Thymus (tissue), 14 donors: ENCODE results near the gene ZNF92. TPM values are rescaled to one million over a fixed set of nuclear protein-coding genes. Genes with fewer than 3 reads are reported as not detected.
"Not testable (repeated sequence)": the region's sequence is repeated elsewhere in the genome, so short reads cannot be mapped to it uniquely, and the experiment has no call there.

Source experiments
- DNase-seq, 9 donors: peaks; one replicate each; pipeline ENCODE4 v3.0.0-alpha.2; 2013; ENCODE audit warnings: low spot score in 9 of 9, low read depth in 6 of 9, missing footprints in 1 of 9
- H3K27ac ChIP-seq, 2 donors: one replicate each; pipeline ENCODE4 v1.5.1; 2013; ENCODE audit warnings: control low read depth in 1 of 2, low read depth in 1 of 2, low read length in 1 of 2, mild to moderate bottlenecking in 1 of 2, moderate library complexity in 1 of 2
- H3K27me3 ChIP-seq, 2 donors: one replicate each; pipeline ENCODE4 v1.5.1; 2013; ENCODE audit warnings: low read length in 1 of 2; ENCODE audit not compliant: control insufficient read depth in 2 of 2, insufficient read depth in 1 of 2
- H3K36me3 ChIP-seq, 2 donors: one replicate each; pipeline ENCODE4 v1.5.1; 2013; ENCODE audit warnings: low read length in 1 of 2, mild to moderate bottlenecking in 1 of 2, moderate library complexity in 1 of 2; ENCODE audit not compliant: control insufficient read depth in 2 of 2, insufficient read depth in 2 of 2
- H3K4me1 ChIP-seq, 2 donors: one replicate each; pipeline ENCODE4 v1.5.1; 2013; ENCODE audit warnings: low read length in 2 of 2; ENCODE audit not compliant: control insufficient read depth in 2 of 2, insufficient read depth in 2 of 2
- H3K4me3 ChIP-seq, 2 donors: one replicate each; pipeline ENCODE4 v1.5.1; 2013; ENCODE audit warnings: low read length in 2 of 2, control low read depth in 1 of 2, mild to moderate bottlenecking in 1 of 2
- H3K9me3 ChIP-seq, 2 donors: one replicate each; pipeline ENCODE4 v1.5.1; 2013; ENCODE audit warnings: low read length in 1 of 2, mild to moderate bottlenecking in 1 of 2; ENCODE audit not compliant: control insufficient read depth in 2 of 2, insufficient read depth in 1 of 2
- WGBS: extraction: QIAGEN DNeasy Blood & Tissue Kit; methylation state at CpG from one replicate; pipeline ENCODE4 v1.1.7; 2013; 5-methylcytosine and 5-hydroxymethylcytosine counted together
- long read RNA-seq, 10 donors: transcript quantifications; one replicate each; lab custom pipeline, GENCODE V29; 2026
- polyA plus RNA-seq: library from polyadenylated mRNA; stranded (reverse); fragments of 200-250 nt; gene quantifications from one replicate; pipeline ENCODE4 v1.2.3, GENCODE V29; 2013
- total RNA-seq: library from RNA; stranded (reverse); fragments of 120-200 nt; gene quantifications from one replicate; pipeline ENCODE4 v1.2.4, GENCODE V29; 2013
- donor health status: healthy.

Gene ZNF92
- total RNA-seq (17.0 TPM), polyA plus RNA-seq (11.4 TPM)
- long read RNA-seq, donor 1, partial matches to known transcripts: 0 of 1 reads
- long read RNA-seq, donor 1, other reads (novel, unspliced or antisense): 0 of 1 reads
- long read RNA-seq, donor 2: 0 reads
- long read RNA-seq, donor 3, transcript ZNF92-201 (4 exons, 3,210 nt): major isoform, 12 of 13 reads
- long read RNA-seq, donor 3, partial matches to known transcripts: 0 of 13 reads
- long read RNA-seq, donor 3, other reads (novel, unspliced or antisense): 0 of 13 reads
- long read RNA-seq, donor 4, partial matches to known transcripts: 0 of 4 reads
- long read RNA-seq, donor 4, other reads (novel, unspliced or antisense): 0 of 4 reads
- long read RNA-seq, donor 5, transcript ZNF92-201 (4 exons, 3,210 nt): major isoform, 12 of 13 reads
- long read RNA-seq, donor 5, partial matches to known transcripts: 0 of 13 reads
- long read RNA-seq, donor 5, other reads (novel, unspliced or antisense): 0 of 13 reads
- long read RNA-seq, donor 6, partial matches to known transcripts: 0 of 6 reads
- long read RNA-seq, donor 6, other reads (novel, unspliced or antisense): 0 of 6 reads
- long read RNA-seq, donor 7, transcript ZNF92-201 (4 exons, 3,210 nt): major isoform, 6 of 36 reads
- long read RNA-seq, donor 7, partial matches to known transcripts: 23 of 36 reads
- long read RNA-seq, donor 7, other reads (novel, unspliced or antisense): 0 of 36 reads
- long read RNA-seq, donor 8, partial matches to known transcripts: 0 of 2 reads
- long read RNA-seq, donor 8, other reads (novel, unspliced or antisense): 0 of 2 reads
- long read RNA-seq, donor 9, transcript ZNF92-201 (4 exons, 3,210 nt): major isoform, 5 of 15 reads
- long read RNA-seq, donor 9, partial matches to known transcripts: 8 of 15 reads
- long read RNA-seq, donor 9, other reads (novel, unspliced or antisense): 0 of 15 reads
- long read RNA-seq, donor 10, partial matches to known transcripts: 0 of 7 reads
- long read RNA-seq, donor 10, other reads (novel, unspliced or antisense): 0 of 7 reads

DNA sequence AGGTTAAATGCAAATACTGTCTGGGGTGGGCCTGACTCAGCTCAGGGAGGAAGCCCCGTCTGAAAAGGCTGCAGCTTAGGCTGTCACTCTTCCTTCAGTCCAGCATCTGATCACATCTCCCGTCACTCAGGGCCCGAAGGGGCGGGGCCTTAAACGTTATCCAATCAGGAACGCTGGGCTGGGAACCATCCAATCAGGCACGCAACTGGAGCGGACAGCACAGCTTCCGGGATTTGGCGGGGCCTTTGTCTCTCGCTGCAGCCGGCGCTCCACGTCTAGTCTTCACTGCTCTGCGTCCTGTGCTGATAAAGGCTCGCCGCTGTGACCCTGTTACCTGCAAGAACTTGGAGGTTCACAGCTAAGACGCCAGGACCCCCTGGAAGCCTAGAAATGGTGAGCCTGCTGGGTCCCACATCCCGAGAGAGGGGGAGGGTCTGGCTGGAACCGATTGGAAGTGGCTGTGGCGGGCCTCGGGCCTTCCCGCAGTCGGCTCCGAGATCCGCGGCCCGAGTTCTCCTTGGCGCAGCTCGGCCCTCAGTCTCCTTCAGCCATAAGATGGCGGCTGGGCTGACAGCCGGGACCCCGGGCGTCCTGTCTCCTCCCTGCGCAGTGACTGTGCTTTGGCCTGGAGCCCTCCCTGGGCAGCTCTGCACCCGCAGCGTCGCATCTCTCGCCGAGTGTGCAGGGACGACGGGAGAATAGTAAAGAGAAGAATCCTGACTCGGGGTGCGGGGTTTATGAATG lies at the start of gene ZNF92:
TSS of gene ZNF92 (plus strand) at position 248 of the 744 bp plus-strand sequence. CDS start at position 391, 143 bp downstream.
- Histone ChIP-seq H3K36me3 (peaks cover 0 to 4% of the 10 kb centered on the region in 2 donors), H3K9me3 (no peaks in the 10 kb centered on the region), H3K27me3 (no peaks in the 10 kb centered on the region), H3K27ac (peak within 1 kb of the TSS; percentile 89 to 90), H3K4me1 (peaks cover 7 to 12% of the 10 kb centered on the region in 2 donors), H3K4me3 (peak within 1 kb of the TSS; percentile 85 to 96)
- DNase-seq: peak; percentile 88 to 99 (median 95)
- WGBS: under 1% methylated on average over 44 of the region's 44 CpGs

GRCh38 chr7:65325793-65326432 lies 47.7 kb upstream of the ZNF92 start:
- WGBS: 97% methylated on average over 5 of the region's 5 CpGs
- H3K4me1 ChIP-seq: no peaks in the 10 kb centered on the region
- H3K27me3 ChIP-seq: no peaks in the 10 kb centered on the region
- no peak overlapping the region for H3K27ac ChIP-seq
- H3K4me3 ChIP-seq: no peak overlapping the region
- DNase-seq: no peak
- H3K9me3 ChIP-seq: no peaks in the 10 kb centered on the region
- no peaks in the 10 kb centered on the region for H3K36me3 ChIP-seq

- Histone ChIP-seq H3K4me1 (no peaks in the 10 kb centered on the region), H3K27me3 (no peaks in the 10 kb centered on the region), H3K36me3 (no peaks in the 10 kb centered on the region), H3K4me3 (no peak overlapping the region), H3K27ac (no peak overlapping the region), H3K9me3 (no peaks in the 10 kb centered on the region)
- WGBS: 64% methylated on average over 2 of the region's 2 CpGs
- DNase-seq: no peak
Measured at GRCh38 chr7:65338346-65338745, 35.3 kb upstream of the ZNF92 start.

- H3K4me1 ChIP-seq: no peaks in the 10 kb centered on the region
- DNase-seq: no peak
- no peaks in the 10 kb centered on the region for H3K36me3 ChIP-seq
- H3K4me3 ChIP-seq: no peak overlapping the region
- 95% methylated on average over 3 of the region's 3 CpGs for WGBS
- H3K9me3 ChIP-seq: no peaks in the 10 kb centered on the region
- no peak overlapping the region for H3K27ac ChIP-seq
- H3K27me3 ChIP-seq: no peaks in the 10 kb centered on the region
Measured at GRCh38 chr7:65339257-65339656, 34.4 kb upstream of the ZNF92 start.

- H3K27me3 ChIP-seq: no peaks in the 10 kb centered on the region
- 95% methylated on average over 4 of the region's 4 CpGs for WGBS
- H3K27ac ChIP-seq: no peak overlapping the region
- no peak overlapping the region for H3K4me3 ChIP-seq
- DNase-seq: no peak
- H3K9me3 ChIP-seq: no peaks in the 10 kb centered on the region
- no peaks in the 10 kb centered on the region for H3K4me1 ChIP-seq
- H3K36me3 ChIP-seq: no peaks in the 10 kb centered on the region
Measured at GRCh38 chr7:65342723-65343629, 30.7 kb upstream of the ZNF92 start.

DNA sequence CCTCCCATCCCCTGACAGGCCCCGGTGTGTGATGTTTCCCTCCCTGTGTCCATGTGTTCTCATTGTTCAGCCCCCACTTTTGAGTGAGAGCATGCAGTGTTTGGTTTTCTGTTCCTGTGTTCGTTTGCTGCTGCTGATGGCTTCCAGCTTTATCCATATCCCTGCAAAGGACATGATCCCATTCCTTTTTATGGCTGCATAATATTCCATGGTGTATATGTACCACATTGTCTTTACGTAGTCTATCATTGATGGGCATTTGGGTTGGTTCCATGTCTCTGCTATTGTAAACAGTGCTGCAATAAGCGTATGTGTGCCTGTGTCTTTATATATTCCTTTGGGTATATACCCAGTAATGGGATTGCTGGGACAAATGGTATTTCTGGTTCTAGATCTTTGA lies 29.1 kb upstream of the ZNF92 start:
- not testable (repeated sequence) for H3K27ac ChIP-seq, H3K36me3 ChIP-seq, H3K27me3 ChIP-seq, H3K9me3 ChIP-seq, H3K4me1 ChIP-seq, DNase-seq, H3K4me3 ChIP-seq
- WGBS: 96% methylated on average over 4 of the region's 4 CpGs

GRCh38 chr7:65354263-65354662 lies 19.4 kb upstream of the ZNF92 start:
- H3K4me3 ChIP-seq: no peak overlapping the region

GRCh38 chr7:65369843-65370242 lies 3.8 kb upstream of the ZNF92 start:
- no peak for DNase-seq
- no peaks in the 10 kb centered on the region for H3K27me3 ChIP-seq
- H3K4me3 ChIP-seq: no peak overlapping the region
- peaks cover 3 to 7% of the 10 kb centered on the region in 2 donors for H3K4me1 ChIP-seq
- H3K36me3 ChIP-seq: no peaks in the 10 kb centered on the region
- H3K9me3 ChIP-seq: no peaks in the 10 kb centered on the region
- H3K27ac ChIP-seq: no peak overlapping the region
- WGBS: 96% methylated on average over 3 of the region's 3 CpGs

More at GRCh38 chr7:65354263-65354662, 19.4 kb upstream of the ZNF92 start:
- Histone ChIP-seq H3K4me1 (no peaks in the 10 kb centered on the region), H3K27ac (no peak overlapping the region), H3K36me3 (no peaks in the 10 kb centered on the region), H3K9me3 (no peaks in the 10 kb centered on the region), H3K27me3 (no peaks in the 10 kb centered on the region)
- no peak for DNase-seq
- WGBS: 97% methylated on average over 4 of the region's 4 CpGs
